ENCODE measurements around the gene TNFSF9. TPM values are rescaled to one million over a fixed set of nuclear protein-coding genes. Genes with fewer than 3 reads are reported as not detected.

Gene TNFSF9
- 1 to 10 TPM; 5.1 to 6.3 TPM for total RNA-seq

- ChIA-PET CTCF (interaction anchor here (0.9 to 1.4 kb wide), 4 partner anchors 8 to 333 kb away, joined by 3 to 5 read pairs (median 4); partner anchors contain the start of gene VAV1), POLR2A (interaction anchor here (0.6 to 1.2 kb wide), 2 partner anchors 8 to 133 kb away, joined by 3 to 5 read pairs; no protein-coding TSS in a partner anchor)
Observed at GRCh38 chr19:6530386-6531162, at the start of gene TNFSF9. Gene TNFSF9 (plus strand): TSS chr19:6531026. CDS start chr19:6531037, 11 bp downstream.

GRCh38 chr19:6481541-6482342, 49.1 kb upstream of the TNFSF9 start, which contains the start of gene DENND1C:
Gene DENND1C (minus strand): TSS chr19:6481787. CDS start chr19:6481695, 92 bp downstream.
- ChIA-PET CTCF (interaction anchor here (0.6 to 2.7 kb wide), 12 partner anchors 9 to 290 kb away, joined by 3 to 11 read pairs (median 4); partner anchors contain the start of genes KHSRP and SLC25A23), POLR2A (interaction anchor here (0.5 to 1.7 kb wide), 14 partner anchors 8 to 319 kb away, joined by 3 to 10 read pairs (median 3); partner anchors contain the start of genes GTF2F1, KHSRP, TUBB4A and VAV1)

DNA sequence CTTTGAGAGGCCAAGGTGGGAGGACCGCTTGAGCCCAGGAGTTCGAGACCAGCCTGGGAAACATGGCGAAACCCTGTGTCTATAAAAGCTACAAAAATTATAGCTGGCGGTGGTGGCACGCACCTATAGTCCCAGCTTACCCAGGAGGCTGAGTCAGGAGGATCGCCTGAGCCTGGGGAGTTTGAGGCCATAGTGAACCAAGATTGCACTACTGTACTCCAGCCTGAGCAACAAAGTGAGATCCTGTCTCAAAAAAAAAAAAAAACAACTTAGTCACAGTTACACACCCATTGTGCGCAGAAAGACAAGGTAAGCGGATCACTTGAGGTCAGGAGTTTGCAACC, 48.5 kb upstream of the TNFSF9 start:
- ChIA-PET CTCF (interaction anchor here (0.6 to 2.7 kb wide), 6 partner anchors 8 to 289 kb away, joined by 3 to 11 read pairs (median 5); no protein-coding TSS in a partner anchor), POLR2A (interaction anchor here (1.1 to 1.7 kb wide), 2 partner anchors 57 to 319 kb away, joined by 3 to 10 read pairs; partner anchors contain the start of gene KHSRP)

GRCh38 chr19:6483235-6483634, 47.6 kb upstream of the TNFSF9 start:
- ChIA-PET CTCF (no interaction called here), POLR2A (no interaction called here)

GRCh38 chr19:6484230-6484629, 46.6 kb upstream of the TNFSF9 start:
- ChIA-PET CTCF (no interaction called here), POLR2A (no interaction called here)

DNA sequence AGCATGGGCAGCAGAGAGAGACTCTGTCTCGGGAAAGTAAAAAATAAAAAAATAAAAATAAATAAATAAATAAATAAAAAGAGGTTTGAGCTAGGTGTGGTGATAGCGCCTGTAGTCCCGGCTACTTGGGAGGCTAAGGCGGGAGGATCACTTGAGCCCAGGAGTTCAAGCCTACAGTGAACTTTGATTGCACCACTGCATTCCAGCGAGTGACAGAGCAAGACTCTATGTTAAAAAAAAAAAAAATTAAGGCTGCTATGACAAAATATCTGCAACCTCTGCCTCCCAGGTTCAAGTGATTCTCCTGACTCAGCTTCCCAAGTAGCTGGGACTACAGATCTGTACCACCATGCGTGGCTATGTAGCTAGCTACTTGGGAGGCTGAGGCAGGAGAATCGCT, 46.0 kb upstream of the TNFSF9 start:
- ChIA-PET CTCF (no interaction called here), POLR2A (interaction anchor here (0.7 kb wide), 1 partner anchor 426 kb away, joined by 3 read pairs; no protein-coding TSS in a partner anchor)

DNA sequence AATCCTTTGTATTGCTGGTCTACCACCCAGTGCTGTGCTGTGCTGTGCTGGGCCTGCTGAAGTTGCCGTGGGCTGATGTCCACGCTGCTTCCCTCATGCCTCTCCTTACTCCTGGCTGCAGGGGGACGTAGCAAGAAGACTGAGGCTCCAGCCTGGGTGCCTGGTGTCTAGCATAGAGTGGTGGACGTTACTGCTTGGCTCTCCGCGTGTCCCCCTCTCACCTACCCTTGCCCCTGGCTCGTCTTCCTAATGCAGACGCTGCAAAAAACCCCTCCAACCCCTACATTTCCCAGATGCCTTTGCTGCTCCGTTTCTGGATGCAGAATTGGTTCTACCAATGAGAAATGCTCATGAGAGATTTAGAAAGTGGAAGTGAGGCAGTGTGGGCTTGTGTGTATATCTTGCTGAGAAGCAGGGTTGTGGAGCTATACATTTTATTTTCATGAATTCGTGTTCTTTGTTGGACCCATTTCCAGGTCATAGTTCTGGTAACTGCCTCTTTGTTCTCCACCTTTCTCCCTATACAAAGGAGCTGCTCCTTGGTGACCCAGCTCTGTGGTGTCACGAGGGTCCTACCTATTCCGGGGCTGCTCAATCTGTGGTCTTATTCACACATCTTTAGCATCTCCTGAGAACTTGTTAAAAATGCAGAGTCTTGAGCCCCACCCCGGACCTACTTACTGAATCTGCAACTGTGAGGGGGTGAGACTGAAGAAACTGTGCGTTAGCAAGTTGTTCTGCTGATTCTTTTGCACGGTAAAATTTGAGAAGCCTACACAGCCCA, 41.4 kb upstream of the TNFSF9 start:
- ChIA-PET CTCF (interaction anchor here (1.0 to 2.6 kb wide), 3 partner anchors 8 to 24 kb away, joined by 3 to 11 read pairs (median 6); partner anchors contain the start of gene DENND1C), POLR2A (interaction anchor here (0.6 to 1.2 kb wide), 3 partner anchors 8 to 161 kb away, joined by 3 to 5 read pairs (median 5); partner anchors contain the start of gene DENND1C)

- CTCF ChIA-PET = interaction anchor here (1.0 to 2.6 kb wide), 3 partner anchors 9 to 24 kb away, joined by 3 to 11 read pairs (median 6); partner anchors contain the start of gene DENND1C
- POLR2A ChIA-PET = interaction anchor here (0.6 to 1.2 kb wide), 3 partner anchors 9 to 162 kb away, joined by 3 to 5 read pairs (median 5); partner anchors contain the start of gene DENND1C
Observed at GRCh38 chr19:6490134-6490533, 40.7 kb upstream of the TNFSF9 start.

- POLR2A ChIA-PET = interaction anchor here (0.6 to 0.9 kb wide), 3 partner anchors 11 to 368 kb away, joined by 3 read pairs; partner anchors contain the start of gene DENND1C
- CTCF ChIA-PET = interaction anchor here (0.7 to 2.5 kb wide), 4 partner anchors 8 to 16 kb away, joined by 3 to 7 read pairs (median 4); no protein-coding TSS in a partner anchor
Observed at GRCh38 chr19:6491802-6492592, 38.8 kb upstream of the TNFSF9 start.

- ChIA-PET CTCF (interaction anchor here (1.5 kb wide), 1 partner anchor 11 kb away, joined by 4 read pairs; no protein-coding TSS in a partner anchor), POLR2A (no interaction called here)
Observed at GRCh38 chr19:6494438-6495036, 36.3 kb upstream of the TNFSF9 start.

GRCh38 chr19:6495947-6496346, 34.9 kb upstream of the TNFSF9 start:
- POLR2A ChIA-PET = no interaction called here
- CTCF ChIA-PET = interaction anchor here (1.5 kb wide), 1 partner anchor 9 kb away, joined by 4 read pairs; no protein-coding TSS in a partner anchor

- ChIA-PET CTCF (interaction anchor here (1.3 kb wide), 1 partner anchor 18 kb away, joined by 6 read pairs; no protein-coding TSS in a partner anchor), POLR2A (no interaction called here)
Observed at GRCh38 chr19:6498294-6499036, 32.4 kb upstream of the TNFSF9 start.

GRCh38 chr19:6499052-6499790, 31.6 kb upstream of the TNFSF9 start:
- ChIA-PET POLR2A (no interaction called here), CTCF (interaction anchor here (0.5 to 1.6 kb wide), 4 partner anchors 9 to 74 kb away, joined by 3 to 6 read pairs (median 3); partner anchors contain the start of gene DENND1C)

DNA sequence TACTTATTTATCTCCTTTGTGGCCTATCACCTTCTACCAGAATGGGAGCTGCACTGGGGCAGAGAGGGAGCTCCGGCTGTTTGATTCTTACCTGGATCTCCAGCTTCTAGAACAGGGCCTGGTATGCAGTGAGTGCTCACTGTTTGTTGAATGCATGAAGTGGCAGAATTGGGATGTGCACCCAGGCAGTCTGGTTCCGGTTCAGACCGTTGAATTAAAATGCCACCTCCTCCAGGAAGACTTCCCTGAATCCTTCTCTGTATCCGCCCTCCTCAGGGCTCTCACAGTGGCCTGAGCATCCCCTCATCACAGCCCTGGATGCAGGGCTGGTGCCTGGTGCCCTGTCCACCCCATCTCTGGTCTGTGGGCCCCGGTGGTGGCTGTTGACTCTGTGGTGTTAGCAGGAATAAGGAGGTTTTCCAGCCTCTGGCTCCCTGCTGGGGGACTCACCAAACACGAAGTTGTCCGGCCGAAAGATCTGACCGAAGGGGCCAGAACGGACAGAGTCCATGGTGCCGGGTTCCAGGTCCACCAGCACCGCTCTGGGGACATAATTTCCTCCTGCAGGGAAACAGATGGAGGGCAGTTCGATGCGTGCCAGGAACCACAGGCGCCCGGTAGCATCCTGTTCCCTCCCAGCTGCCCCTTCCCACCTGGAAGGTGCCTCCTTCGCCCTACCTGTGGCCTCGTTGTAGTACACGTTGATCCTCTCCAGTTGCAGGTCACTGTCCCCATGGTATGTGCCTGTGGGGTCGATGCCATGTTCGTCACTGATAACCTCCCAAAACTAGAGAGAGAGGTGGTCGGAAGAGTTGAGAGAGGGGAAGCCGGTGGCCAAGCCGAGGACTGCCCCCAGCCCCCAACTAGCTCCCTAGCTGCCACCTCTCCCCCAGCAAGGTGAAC, 29.7 kb upstream of the TNFSF9 start:
- ChIA-PET POLR2A (interaction anchor here (0.6 kb wide), 1 partner anchor 88 kb away, joined by 4 read pairs; no protein-coding TSS in a partner anchor), CTCF (interaction anchor here (0.9 to 1.6 kb wide), 3 partner anchors 10 to 185 kb away, joined by 3 to 6 read pairs (median 4); no protein-coding TSS in a partner anchor)

Measured in activated CD8-positive, alpha-beta memory T cell treated with anti-CD3 and anti-CD28 coated beads for 36 hours (primary cell).